Stimulated activated CD8-positive, alpha-beta memory T cell treated with anti-CD3 and anti-CD28 coated beads, Interleukin-15, amount 100 ng/mL, for 48 hours (primary cell): ENCODE results near the gene SMAD7.

Source experiments
- DNase-seq, 2 donors: peaks; one replicate each; pipeline ENCODE4 v3.0.0-alpha.2; 2020; ENCODE audit warnings: low read depth in 2 of 2

SMAD7 gene

DNA sequence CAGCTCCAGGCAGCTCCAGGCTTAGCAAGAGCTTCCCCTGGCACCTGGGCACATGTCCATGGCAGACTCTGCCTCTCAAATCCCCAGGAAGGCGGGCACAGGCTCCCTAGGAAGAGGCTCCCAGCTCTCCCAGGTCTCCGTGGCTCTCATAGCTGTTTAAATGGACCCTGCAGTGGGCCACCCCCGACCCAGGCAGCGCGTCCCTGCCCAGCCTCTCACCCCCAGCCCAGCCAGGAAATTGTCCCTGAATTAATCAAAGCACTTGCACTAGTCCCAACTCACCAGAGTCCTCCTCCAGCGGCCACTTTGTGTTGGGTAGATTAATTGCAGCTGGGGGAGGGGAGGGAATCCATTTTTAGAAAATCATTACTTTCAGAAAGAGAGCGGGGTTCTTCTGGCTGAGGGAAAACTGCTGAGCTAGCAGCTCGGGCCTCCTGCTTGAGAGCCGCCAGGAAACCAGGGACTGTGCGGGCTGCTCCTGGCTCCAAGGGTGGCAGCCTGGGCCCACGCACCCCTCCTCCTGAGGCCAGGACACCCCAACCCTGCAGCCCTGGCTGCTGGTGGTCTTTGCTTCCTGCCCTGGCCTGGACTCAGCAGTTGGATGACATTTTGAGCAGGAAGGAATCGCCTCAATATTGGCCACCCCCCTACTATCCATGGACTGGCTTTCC is 36.0 kb downstream of the SMAD7 start:
- no peak for DNase-seq

DNA sequence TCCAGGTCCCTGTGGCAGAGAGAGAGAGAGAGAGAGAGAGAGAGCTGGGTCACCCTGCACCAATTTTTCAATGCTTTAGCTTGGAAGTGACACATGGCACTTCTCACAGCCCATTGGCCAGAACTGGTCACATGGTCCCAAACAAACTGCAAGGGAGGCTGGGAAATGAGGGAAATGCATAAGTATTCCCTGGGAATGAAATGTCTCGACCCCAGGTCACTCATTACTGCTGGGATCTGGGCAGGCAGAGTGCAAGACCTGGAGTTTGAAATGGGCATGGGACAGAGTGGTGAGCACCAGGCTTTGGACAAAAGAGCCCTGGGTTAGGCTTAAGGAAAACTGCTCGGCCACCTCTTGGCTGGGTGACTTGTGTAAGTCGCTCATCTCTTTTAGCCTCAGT is 37.0 kb downstream of the SMAD7 start:
- no peak for DNase-seq

DNA sequence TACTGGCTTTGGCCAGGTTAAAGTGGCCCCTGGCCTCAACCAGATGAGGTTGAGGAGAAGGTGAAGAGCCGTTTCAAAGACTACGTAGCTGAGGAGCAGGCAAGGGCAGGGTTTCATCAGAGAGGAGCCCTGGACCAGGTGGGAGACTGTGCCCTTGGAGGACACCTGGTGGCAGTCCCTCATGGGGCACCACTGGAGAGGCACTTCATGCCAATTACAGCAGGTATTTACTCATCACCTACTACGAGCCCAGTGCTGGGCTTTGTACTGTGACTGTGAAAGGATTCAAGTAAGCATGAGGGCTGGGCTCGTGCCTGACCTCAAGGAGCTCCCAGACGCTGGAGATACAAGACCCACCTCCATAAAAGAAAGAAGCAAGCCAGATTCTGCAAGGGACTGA is 37.6 kb downstream of the SMAD7 start:
- DNase-seq: no peak

DNA sequence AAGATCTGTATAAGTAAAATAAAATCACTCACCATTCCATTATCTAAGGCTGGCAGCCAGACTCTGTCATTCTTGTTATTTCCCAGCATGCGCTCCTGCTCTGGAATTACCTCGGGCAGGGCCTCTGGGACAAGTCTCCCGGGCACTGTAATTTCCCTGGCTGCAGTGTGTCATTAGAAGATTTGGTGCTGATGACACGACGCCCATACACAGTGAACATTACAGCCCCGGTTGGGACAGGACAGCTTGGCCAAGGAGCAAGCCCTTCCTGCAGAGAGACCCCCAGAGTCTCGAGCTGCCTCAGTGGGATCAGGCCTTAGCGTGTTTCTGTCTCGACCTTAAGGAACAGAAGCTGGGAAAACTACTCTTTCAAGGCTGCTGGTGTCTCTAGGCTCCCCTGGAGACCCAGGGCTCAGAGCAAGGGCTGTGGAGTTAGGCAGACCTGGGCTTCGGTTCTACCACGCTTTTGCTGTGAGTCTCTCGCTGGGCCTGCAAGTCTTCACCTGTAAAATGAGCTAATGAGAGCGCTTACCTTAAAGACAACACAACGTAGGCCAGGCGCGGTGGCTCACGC is 39.7 kb downstream of the SMAD7 start:
- DNase-seq: no peak

DNA sequence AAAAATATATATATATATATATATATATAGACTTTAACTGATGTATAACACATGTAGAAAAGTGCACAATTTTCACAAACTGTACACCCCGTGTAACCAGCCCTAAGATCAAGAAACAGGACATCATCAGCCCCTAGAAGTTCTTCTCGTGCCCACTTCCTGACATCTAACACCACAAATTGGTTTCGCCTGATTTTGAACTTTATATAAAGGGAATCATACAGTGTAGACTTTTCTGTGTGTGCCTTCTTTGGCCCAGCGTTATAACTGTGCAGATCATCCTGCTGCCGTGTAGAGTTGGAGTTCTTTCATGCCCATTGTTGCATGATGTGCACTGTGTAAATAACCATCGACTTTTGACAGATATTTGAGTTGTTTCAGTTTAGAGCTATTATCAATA is 41.0 kb downstream of the SMAD7 start:
- no peak for DNase-seq

DNA sequence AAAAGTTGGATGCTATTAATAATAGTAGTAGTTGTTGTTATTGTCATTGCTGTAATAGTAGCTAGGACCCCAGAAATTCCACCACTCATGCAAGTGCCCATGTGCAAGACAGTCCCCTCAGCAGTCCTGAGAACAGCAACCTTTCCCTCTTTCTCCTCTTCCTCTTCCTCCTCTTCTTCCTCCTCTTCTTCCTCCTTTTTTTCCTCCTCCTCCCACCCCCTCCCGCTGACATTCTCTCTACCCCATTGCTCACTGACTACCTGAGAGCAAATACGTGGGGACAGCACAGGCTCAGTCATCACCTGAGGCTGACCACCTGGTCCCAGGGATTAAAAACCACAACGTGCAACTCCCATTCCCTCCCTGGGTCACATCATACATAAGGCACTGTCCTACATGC is 41.8 kb downstream of the SMAD7 start:
- DNase-seq: no peak

DNA sequence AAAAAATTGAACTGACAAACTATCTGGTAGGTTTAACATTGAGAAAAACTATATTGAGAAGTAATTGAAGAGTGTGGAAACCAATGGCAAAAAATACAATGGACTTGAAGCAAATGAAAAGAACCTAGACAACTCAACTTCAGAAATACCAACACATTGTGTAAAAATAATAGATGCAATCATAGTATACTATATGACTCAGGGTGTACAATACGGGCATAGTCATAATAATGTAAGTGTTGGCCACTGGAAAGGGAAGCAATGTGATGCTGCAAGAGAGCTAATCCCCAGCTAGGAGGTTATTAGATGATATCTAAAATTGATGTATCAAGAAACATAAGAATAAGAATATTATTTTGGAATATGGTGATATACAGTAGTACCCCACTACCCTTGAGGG is 45.3 kb downstream of the SMAD7 start:
- no peak for DNase-seq

DNA sequence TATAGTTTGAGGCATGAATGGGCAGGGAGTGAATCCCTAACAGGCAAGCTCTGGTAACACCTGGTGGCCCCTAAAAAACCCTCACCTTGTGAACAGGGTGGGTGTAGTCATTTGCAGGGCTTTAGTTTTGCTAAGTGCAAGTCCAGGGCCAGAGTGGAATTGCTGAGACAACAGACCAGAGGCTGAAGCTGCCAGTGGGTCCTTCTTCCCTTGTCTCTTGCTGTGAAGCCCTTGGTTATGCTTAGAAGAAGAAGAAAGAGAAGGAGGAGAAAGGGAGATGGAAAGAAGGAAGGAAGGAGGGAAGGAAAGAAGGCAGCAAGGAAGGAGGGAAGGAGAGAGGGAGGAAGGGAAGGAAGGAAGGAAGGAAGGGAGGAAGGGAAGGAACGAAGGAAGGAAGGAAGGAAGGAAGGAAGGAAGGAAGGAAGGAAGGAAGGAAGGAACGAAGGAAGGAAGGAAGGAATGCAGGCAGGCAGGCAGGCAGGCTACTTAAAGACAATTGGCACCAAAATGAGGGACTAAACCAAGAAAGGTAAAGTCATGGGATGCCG is 45.8 kb downstream of the SMAD7 start:
- DNase-seq: no peak

DNA sequence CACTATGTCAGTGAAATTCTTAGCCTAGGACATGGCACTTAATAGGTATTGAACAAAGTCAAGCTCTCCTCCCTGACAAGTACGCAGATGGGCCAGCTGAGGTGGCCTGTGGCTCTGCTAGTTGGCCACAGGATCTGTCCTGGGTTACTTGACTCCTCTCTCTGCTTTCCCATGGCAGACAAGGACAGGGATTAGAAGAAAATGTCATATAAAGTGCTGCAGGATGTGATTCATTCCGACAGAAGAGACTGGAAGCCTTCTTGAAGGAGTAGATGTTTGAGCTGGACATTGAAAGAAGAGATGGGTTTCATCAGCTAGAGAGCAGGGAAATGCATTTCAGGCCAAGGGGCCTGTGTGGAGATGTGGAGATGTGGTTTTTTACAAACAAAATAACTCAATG is 46.7 kb downstream of the SMAD7 start:
- no peak for DNase-seq

DNA sequence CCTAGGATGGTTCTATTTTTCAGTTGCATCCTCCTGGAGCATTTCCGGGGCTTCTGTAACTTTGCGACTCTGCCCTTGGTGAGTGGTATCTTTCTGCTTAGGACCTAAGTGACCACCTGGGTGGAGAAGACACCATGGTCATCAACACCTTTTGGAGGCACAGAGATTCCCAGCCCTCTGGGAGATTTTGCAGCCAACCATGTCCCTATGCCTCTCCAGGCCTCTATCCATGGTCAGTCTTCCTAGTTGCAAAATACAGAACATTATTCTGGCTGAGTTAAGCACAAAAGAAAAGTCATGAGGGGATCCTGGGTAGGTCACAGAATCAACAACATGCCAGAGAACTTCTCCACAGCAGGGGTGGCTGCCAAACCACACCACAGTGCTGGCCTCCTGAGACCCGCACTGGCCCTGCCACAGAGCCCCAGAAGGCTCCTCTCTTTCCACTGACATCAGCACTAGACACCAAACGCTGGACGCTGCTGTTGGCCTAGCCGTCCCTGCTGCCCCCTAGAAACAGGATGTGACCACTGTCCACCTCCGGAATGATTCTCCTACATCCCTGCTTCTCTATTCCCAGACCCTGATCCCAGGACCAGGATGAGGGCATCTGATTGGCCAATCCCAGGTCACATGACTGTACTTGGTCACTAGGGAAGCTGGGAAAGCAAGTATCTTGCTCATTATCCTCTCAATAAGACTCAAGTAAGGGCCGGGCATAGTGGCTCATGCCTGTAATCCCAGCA is 47.7 kb downstream of the SMAD7 start:
- DNase-seq: no peak

DNA sequence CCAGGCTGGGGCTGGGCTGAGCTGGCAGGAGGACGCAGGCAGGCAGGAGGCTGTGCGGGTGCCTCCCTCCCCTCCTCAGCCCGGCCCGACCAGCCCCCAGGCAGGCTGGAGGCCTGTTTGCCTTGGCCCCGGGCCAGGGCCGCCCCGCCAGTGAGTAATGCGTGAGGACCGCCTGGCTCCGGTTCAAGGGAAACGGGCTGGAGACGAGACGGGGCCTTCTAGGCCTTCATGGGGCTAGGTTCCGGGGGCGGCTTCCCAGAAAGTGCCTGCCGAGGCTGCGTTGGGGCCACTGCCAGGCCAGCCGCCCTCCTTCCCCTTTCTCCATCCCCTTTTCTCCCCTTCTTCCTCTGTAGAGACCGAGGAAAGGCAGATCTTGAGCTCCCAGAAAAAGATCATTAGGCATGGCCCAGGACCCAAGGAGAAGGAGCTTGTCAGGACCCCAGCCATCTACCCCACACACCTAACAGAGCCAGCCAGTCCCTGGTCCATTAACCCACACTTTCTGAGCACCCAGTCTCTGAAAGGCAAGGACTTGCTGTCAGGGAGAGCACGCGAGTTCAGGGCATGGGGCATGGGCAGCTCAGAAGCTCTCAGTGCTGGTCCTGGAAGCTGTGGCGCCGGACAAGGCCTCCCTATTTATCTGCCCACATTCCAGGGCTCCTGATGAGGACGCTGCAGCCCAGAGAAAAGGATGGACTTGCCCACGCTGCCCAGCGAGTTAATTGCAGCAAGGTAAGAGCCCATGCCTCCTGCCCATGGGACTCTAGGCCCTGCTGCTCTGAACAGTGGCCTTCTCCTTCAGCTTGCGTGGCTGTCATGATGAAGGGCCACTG is 48.5 kb downstream of the SMAD7 start:
- DNase-seq: no peak

DNA sequence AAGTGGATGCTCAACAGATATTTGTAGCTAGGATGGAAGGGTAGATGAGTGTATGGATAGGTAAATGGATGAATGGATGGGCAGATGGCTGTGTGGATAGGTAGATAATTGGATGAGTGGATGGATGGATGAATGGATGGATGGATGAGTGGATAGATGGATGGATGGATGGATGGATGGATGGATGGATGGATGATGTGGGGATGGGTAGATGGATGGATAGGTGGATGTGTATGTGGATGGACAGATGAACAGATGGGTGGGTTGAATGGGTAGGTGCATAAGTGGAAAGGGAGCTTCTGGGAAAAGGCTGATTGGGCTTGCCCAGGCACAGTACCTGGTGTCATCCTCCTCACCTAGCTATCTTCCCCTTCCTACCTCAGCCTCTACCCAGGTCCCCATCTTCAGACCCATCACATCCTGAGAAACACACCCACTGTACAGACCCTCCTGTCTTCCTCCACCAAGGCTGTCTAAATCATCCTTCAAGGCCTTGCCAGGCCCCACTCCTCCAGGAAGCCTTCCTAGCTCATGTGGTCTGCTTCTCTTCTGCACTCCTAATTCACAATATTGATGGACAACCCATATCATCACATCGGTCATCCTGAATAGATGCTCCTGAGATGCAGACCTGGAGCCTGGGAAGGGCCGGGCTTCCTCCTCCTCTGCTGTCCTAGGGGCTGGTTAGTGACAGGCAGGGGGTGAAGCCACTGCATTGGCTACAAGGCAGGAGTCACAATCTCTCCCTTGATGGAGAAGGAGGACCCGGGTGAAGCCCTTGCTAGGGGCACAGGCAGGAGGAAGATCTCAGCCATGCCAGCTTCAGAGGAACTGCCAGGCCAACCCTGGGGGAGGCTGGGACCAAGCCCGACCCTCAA is 49.4 kb downstream of the SMAD7 start:
- no peak for DNase-seq

DNA sequence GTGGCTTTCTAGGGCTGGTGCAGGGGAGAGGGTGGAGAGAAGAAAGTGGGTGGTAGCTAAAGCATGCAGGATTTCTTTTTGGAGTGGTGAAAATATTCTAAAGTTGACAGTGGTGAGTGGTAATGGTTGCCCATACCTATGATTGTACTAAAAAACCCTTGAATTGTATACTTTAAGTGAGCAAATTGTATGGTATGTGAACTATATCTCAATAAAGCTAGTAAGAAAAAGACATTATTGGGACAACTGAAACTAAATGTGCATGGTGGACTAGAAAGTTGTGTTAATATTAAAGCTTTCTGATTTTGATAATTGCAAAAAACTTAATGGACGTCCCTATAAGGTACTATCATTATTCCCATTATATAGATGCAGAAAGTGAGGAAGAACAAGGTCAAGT is 50.3 kb downstream of the SMAD7 start:
- no peak for DNase-seq

DNA sequence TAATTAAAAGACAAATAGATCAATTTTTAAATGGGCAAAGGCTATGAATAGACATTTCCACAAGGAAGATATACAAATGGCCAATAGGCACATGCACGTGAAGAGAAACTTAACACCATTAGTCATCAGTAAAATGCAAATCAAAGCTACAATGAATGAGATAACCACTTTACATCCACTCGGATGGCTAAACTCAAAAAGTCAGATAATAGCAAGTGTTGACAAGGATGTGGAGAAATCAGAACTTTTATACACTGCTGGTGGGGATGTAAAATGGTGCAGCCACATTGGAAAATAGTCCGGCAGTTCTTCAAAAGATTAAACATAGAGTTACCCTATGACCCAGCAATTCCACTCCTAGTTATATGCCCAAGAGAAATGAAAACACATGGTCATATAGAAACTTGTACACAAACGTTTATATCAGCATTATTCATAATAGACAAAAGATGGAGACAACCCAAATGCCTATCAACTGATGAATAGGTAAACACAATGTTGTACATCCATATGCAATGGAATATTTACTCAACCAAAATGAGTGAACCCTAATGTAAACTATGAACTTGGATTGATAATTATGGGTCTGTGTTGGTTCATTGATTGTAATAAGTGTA is 51.1 kb downstream of the SMAD7 start:
- no peak for DNase-seq

DNA sequence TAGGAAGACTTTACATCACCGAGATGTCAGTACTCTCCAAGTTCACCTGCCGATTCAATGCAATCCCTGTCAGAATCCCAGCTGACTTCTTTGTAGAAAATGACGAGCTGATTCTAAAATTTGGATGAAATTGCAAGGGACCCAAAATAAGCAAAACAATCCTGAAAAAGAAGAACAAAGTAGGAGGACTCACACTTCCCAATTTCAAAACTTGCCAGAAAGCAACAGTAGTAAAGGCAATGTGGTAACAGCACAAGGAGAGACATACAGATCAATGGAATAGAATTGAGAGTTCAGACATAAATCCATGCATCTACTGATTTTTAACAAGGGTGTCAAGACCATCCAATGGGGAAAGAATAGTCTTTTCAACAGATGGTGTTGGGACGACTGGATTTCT is 52.2 kb downstream of the SMAD7 start:
- no peak for DNase-seq

DNA sequence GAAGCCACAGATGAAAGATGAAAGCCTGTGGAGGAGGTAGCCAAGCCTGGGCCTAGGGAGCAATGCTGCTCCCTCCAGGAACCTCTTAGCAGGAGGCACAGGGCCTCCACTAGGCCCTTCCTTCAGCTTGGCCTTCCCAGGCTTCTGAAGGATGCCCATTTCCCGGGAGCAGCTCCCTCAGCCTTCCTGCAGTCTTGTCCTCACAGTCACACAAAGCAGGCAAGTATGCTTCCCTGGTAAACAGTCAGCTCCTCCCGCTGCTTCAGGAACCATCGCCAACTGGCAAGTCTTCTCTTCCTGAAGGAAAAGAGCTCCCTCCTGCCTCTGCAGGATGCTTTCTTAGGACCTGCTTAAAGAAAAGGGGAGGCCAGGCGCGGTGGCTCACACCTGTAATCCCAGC is 53.2 kb downstream of the SMAD7 start:
- DNase-seq: no peak

DNA sequence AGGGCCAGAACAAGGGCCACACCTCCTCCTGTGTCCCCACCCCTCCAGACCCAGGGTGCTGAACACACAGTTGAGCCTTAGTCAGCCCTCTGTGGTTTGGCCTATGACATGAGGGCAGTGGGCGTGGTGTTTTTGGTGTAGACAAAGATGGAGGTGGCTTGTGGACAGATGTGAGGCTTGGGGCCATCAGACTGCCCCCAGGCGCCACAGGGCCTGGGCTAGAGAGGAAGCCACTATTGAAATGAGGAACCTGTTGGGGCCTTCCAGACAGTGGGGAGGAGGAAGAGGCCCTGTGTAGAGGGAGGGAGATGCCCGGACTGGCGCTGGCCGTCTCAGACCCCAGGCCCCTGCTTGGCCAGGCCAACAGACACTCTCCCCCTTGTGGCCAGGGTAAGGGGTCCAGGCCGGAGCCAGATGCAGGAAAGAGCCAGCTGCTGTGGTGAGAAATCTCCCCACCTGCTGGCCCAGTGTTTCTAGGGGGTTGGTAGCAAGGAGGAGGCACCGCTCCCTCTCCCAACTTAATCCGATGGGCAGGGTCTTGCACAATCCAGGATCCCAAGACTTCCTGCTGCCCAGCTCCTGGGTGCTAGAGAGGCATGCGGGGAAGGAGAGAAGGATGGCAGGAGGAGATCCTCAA is 53.8 kb downstream of the SMAD7 start:
- DNase-seq: peak in 1 of 2 donors; percentile 27

DNA sequence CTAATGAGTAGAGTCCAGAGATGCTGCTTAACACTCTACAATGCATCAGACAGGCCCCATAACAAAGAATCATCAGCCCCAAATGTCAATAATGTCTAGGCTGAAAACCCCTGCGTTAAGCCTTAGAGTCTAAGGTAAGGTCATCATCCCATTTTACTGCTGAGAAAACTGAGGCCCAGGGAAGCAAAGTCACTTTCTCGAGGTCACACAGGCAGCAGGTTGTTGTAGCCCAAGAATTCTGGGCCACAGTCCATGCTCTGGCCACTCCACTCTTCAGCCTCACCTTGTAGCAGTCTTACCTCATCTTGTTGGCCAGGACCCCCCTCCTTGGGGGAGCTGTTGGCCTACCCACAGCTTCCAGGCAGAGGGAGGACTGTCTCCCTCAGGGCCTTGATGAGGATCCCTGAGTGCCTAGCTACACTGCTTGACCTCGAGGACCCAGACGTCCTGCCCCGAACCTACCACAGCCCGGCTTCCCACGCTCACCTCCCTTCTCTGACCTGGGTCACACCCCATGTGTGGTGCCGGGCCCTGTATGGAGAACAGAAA is 54.4 kb downstream of the SMAD7 start:
- DNase-seq: no peak

DNA sequence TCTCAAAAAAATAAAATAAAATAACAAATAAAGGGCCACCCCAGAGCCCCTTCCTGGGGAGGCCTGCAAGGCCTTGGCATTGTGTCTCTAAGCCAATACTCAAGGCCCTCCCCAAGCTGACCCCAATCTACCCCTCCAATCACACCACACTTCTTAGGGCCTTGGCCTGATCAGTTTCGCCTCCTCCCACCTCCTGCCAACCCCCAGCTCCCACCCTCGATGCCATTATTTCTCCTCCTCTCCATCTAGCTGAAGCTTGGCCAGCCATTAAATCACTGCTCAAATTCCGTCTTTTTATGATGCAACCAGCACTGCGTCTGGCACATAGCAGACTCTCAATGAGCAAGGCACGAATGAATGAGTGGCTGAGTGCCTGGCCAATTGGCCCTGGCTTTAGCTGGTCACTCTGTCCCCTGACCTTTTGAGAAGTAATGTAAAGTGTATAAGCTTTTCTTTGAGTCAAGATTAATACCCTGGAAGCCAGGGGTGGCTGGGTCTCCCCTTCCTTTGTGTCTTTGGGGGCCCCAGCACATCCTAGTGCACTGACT is 55.9 kb downstream of the SMAD7 start:
- no peak for DNase-seq
